GM18520 (cell line): ENCODE results near the gene CALHM5.
"Not testable (repeated sequence)": the region's sequence is repeated elsewhere in the genome, so short reads cannot be mapped to it uniquely, and the experiment has no call there.

Experiments used
- ATAC-seq: cut with Tn5 transposase; IDR thresholded peaks from one replicate; pipeline ENCODE4 v1.9.1; 2021; ENCODE audit not compliant: unreplicated experiment

The CALHM5 gene

GRCh38 chr6:116511424-116512110, at the start of gene CALHM5:
CALHM5 (plus strand) TSS chr6:116511639; CDS start chr6:116511697, 58 bp downstream.
- no peak for ATAC-seq

GRCh38 chr6:116461932-116462885, 49.2 kb upstream of the CALHM5 start:
- peak; percentile 75 for ATAC-seq

GRCh38 chr6:116463301-116463700, 48.1 kb upstream of the CALHM5 start:
- no peak for ATAC-seq

- ATAC-seq: no peak
Measured at GRCh38 chr6:116465246-116465645, 46.2 kb upstream of the CALHM5 start.

- ATAC-seq: no peak
Measured at GRCh38 chr6:116467096-116467495, 44.3 kb upstream of the CALHM5 start.

- ATAC-seq: no peak
Measured at GRCh38 chr6:116467514-116467913, 43.9 kb upstream of the CALHM5 start.

- no peak for ATAC-seq
Measured at GRCh38 chr6:116468293-116468692, 43.1 kb upstream of the CALHM5 start.

- no peak for ATAC-seq
Measured at GRCh38 chr6:116471531-116471930, 39.9 kb upstream of the CALHM5 start.

- ATAC-seq: no peak
Measured at GRCh38 chr6:116472706-116473105, 38.7 kb upstream of the CALHM5 start.

GRCh38 chr6:116475141-116475540, 36.3 kb upstream of the CALHM5 start:
- ATAC-seq: no peak

- ATAC-seq: peak; percentile 100
Measured at GRCh38 chr6:116476002-116476678, 35.3 kb upstream of the CALHM5 start.

GRCh38 chr6:116482780-116483179, 28.7 kb upstream of the CALHM5 start:
- ATAC-seq: no peak

GRCh38 chr6:116483616-116484015, 27.8 kb upstream of the CALHM5 start:
- no peak for ATAC-seq

- ATAC-seq: no peak
Measured at GRCh38 chr6:116485559-116486184, 25.8 kb upstream of the CALHM5 start.

GRCh38 chr6:116491610-116492330, 19.7 kb upstream of the CALHM5 start:
- no peak for ATAC-seq

GRCh38 chr6:116492331-116493067, 18.9 kb upstream of the CALHM5 start:
- no peak for ATAC-seq

GRCh38 chr6:116495161-116495560, 16.3 kb upstream of the CALHM5 start:
- not testable (repeated sequence) for ATAC-seq

- ATAC-seq: no peak
Measured at GRCh38 chr6:116497113-116497676, 14.2 kb upstream of the CALHM5 start.

GRCh38 chr6:116500969-116501433, 10.4 kb upstream of the CALHM5 start:
- no peak for ATAC-seq
